Measurements from ENCODE around the gene VDAC2. TPM values are rescaled to one million over a fixed set of nuclear protein-coding genes. Genes with fewer than 3 reads are reported as not detected.

VDAC2 gene
- polyA plus RNA-seq, 1 donor from 2014 or later: 291 TPM

GRCh38 chr10:75261813-75262705 lies 51.5 kb downstream of the VDAC2 start:
- TF ChIP-seq CTCF (IDR thresholded peaks at IDR 0.05; ENCODE audit: poor library complexity, severe bottlenecking): no peak
- TF ChIP-seq TAF1 (IDR thresholded peaks at IDR 0.05; ENCODE audit: low read depth): no peak
- no peak for TF ChIP-seq EZH2 (IDR thresholded peaks at IDR 0.05; ENCODE audit: borderline replicate concordance, insufficient read depth, low read length, poor library complexity, severe bottlenecking)
- TF ChIP-seq SMC3 (conservative IDR thresholded peaks at IDR 0.05; ENCODE audit: poor library complexity): no peak
- no peak for TF ChIP-seq POLR2AphosphoS5 (IDR thresholded peaks at IDR 0.05)
- TF ChIP-seq EP300 (conservative IDR thresholded peaks at IDR 0.05; ENCODE audit: poor library complexity, severe bottlenecking): no peak
- TF ChIP-seq RAD21 (conservative IDR thresholded peaks at IDR 0.05): no peak
- no peak for TF ChIP-seq MXI1 (conservative IDR thresholded peaks at IDR 0.05; ENCODE audit: poor library complexity, severe bottlenecking)
- TF ChIP-seq REST (IDR thresholded peaks at IDR 0.05; ENCODE audit: borderline replicate concordance): no peak
- no peaks in the 10 kb centered on the region for H3K9me2 ChIP-seq (ENCODE audit: insufficient read depth, low read length)

GRCh38 chr10:75263806-75264205 lies 53.2 kb downstream of the VDAC2 start:
- H3K4me3 ChIP-seq (ENCODE audit: low read length): no peak overlapping the region
- H2AFZ ChIP-seq (ENCODE audit: low read depth, low read length): no peak overlapping the region
- H3F3A ChIP-seq (ENCODE audit: insufficient read depth, low read length, poor library complexity, severe bottlenecking): no peaks in the 10 kb centered on the region
- H3K36me3 ChIP-seq (ENCODE audit: insufficient read depth, low read length): no peaks in the 10 kb centered on the region
- no peaks in the 10 kb centered on the region for H4K20me1 ChIP-seq (ENCODE audit: insufficient read depth)
- H3K27ac ChIP-seq (ENCODE audit: low read length): no peak overlapping the region
- no peaks in the 10 kb centered on the region for H3K9me3 ChIP-seq (ENCODE audit: low read length)
- TF ChIP-seq TAF1 (IDR thresholded peaks at IDR 0.05; ENCODE audit: low read depth) (no peak), SMC3 (conservative IDR thresholded peaks at IDR 0.05; ENCODE audit: poor library complexity) (no peak), EZH2 (IDR thresholded peaks at IDR 0.05; ENCODE audit: borderline replicate concordance, insufficient read depth, low read length, poor library complexity, severe bottlenecking) (no peak), REST (IDR thresholded peaks at IDR 0.05; ENCODE audit: borderline replicate concordance) (no peak), RAD21 (conservative IDR thresholded peaks at IDR 0.05) (no peak), CTCF (IDR thresholded peaks at IDR 0.05; ENCODE audit: poor library complexity, severe bottlenecking) (no peak), MXI1 (conservative IDR thresholded peaks at IDR 0.05; ENCODE audit: poor library complexity, severe bottlenecking) (no peak), EP300 (conservative IDR thresholded peaks at IDR 0.05; ENCODE audit: poor library complexity, severe bottlenecking) (no peak), POLR2AphosphoS5 (IDR thresholded peaks at IDR 0.05) (no peak)
- H3K27me3 ChIP-seq (ENCODE audit: insufficient read depth, low read depth, low read length): no peaks in the 10 kb centered on the region
- no peak overlapping the region for H3K4me2 ChIP-seq (ENCODE audit: low read length)
- no peaks in the 10 kb centered on the region for H3K79me2 ChIP-seq (replicated peaks; ENCODE audit: insufficient read depth, low read length)
- no peak overlapping the region for H3K9ac ChIP-seq (ENCODE audit: low read length)
- H3K9me2 ChIP-seq (ENCODE audit: insufficient read depth, low read length): no peaks in the 10 kb centered on the region

More at GRCh38 chr10:75261813-75262705, 51.5 kb downstream of the VDAC2 start:
- Histone ChIP-seq H4K20me1 (ENCODE audit: insufficient read depth) (no peaks in the 10 kb centered on the region), H3K27ac (ENCODE audit: low read length) (no peak overlapping the region), H3K79me2 (replicated peaks; ENCODE audit: insufficient read depth, low read length) (no peaks in the 10 kb centered on the region), H3K4me3 (ENCODE audit: low read length) (no peak overlapping the region), H3F3A (ENCODE audit: insufficient read depth, low read length, poor library complexity, severe bottlenecking) (no peaks in the 10 kb centered on the region), H2AFZ (ENCODE audit: low read depth, low read length) (no peak overlapping the region), H3K27me3 (ENCODE audit: insufficient read depth, low read depth, low read length) (no peaks in the 10 kb centered on the region), H3K4me2 (ENCODE audit: low read length) (no peak overlapping the region), H3K9me3 (ENCODE audit: low read length) (no peaks in the 10 kb centered on the region), H3K36me3 (ENCODE audit: insufficient read depth, low read length) (no peaks in the 10 kb centered on the region), H3K9ac (ENCODE audit: low read length) (no peak overlapping the region)

Data from neural cell (in vitro differentiated cells).